Stimulated activated CD4-positive, alpha-beta T cell treated with anti-CD3 and anti-CD28 coated beads, Interleukin-1b, Interleukin-23, amount 100 ng/mL, for 4 hours (primary cell): Measurements from ENCODE around the gene CRISP3.
"Not testable (repeated sequence)": the region's sequence is repeated elsewhere in the genome, so short reads cannot be mapped to it uniquely, and the experiment has no call there.

Experiments used
- DNase-seq, 2 donors: peaks; one replicate each; pipeline ENCODE4 v3.0.0-alpha.2; 2020; ENCODE audit warnings: low read depth in 2 of 2

CRISP3 gene, protein sequence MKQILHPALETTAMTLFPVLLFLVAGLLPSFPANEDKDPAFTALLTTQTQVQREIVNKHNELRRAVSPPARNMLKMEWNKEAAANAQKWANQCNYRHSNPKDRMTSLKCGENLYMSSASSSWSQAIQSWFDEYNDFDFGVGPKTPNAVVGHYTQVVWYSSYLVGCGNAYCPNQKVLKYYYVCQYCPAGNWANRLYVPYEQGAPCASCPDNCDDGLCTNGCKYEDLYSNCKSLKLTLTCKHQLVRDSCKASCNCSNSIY

DNA sequence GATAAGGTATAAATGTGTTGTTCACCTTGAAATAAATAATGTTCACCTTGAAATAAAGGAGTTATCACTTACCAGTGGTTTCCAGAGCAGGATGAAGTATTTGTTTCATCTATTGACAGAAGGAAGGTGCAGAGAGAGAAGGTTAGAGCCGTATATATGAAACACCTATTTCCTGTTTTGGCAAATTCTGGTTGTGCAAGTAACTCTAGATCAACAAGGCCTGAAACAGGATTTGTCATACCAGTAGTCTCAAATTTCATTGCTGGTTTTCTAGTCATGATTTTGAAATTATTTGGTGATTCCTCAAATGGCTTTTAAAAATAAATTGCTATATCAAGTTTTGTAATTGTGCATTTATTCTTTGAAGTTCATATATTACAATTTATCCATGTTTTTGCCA, at the start of gene CRISP3:
CRISP3 (minus strand) TSS at position 130 of the 400 bp plus-strand sequence; CDS start at position 109, 21 bp downstream.
- no peak for DNase-seq

DNA sequence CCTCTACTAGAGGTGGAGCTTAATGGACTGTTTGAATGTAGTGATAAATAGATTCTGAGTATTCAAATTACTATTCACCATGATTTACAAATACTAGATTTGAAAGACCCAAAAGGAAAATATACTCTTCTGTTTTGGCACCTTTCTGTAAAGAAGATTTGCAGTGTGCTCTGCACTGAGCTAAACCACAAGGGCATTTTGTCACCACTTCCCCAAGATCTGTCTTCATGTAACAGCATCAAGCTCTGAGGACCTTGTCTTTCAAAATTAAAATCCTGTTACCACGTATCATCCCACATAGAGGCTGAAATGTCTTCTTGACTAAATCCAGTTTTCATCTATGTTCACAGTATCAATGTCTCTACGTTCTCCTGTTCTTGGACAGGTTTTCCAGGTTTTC, 46.2 kb upstream of the CRISP3 start:
- no peak for DNase-seq

DNA sequence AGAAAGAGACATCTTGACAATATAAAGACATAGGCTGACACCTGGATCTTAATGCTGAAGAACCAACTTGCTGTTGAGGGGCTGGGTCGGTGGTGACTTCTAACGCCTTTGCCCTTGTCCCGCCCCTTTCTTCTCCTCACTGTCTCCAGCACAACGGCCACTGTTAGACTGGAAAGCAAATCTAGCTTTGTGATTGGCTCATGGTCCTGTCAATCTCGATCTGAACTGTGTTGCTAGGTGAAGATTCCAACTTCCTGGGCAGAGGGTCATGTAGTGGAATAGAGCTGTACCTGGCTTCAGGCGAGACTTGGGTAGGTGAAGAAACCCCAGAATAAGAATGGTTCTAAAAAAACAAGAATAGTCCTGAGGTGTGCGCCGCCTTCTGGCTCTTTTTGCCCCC, 43.0 kb upstream of the CRISP3 start, which contains the start of gene PGK2:
PGK2 (minus strand) TSS at position 110 of the 400 bp plus-strand sequence; CDS start at position 12, 98 bp downstream.
- no peak for DNase-seq

DNA sequence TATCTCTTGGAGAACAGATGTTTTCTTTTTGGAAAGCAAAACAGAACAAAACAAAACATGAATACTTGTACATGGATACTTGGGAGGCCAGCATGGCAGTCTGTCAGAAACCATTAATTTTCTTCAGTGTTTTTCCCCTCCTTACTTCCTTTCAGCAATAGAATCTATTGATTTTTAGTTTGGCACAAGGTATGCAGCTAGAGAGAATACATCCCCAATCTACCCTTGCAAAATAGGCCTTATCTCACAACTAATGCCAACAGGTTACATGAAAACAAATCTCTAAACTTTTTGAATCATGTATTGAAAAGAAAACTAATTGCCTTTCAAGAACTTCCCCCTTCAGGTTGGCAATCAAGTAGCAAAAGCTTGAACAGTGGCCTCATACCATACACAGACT, 40.1 kb upstream of the CRISP3 start:
- no peak for DNase-seq

DNA sequence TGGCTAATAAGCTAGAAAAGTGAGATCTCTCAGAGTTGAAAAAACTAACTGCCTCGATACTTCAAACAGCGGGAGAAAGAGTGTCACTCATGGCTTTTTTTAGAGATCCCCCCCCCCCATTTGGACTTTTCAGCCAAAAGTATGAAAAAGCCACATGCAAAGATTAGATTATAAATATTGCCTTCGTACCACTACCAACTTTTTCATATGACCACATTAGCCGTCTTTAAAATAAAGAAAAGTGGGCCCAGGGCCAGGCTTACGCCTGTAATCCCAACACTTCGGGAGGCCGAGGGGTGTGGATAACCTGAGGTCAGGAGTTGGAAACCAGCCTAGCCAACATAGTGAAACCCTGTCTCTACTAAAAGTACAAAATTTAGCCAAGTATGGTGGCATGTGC, 38.5 kb upstream of the CRISP3 start:
- DNase-seq, result no peak

DNA sequence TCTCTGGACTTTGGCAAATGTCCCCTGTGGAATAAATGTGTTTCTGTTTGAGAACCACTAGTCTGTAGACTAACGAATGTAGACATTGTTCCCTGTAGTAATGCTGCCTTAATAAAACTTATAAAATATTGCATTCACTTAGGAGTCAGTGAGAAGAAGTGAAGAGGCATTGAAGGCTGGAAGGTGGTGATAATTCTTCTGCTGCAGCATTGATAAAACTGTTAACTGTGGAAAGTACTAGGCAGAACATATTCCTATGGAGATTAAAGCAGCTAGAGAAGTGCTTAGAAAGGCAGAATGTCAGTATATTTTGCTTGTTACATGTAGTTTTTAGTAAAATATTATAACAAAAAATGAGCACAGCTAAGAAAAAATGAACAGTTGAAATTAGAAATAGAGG, 38.1 kb upstream of the CRISP3 start:
- DNase-seq, result no peak

DNA sequence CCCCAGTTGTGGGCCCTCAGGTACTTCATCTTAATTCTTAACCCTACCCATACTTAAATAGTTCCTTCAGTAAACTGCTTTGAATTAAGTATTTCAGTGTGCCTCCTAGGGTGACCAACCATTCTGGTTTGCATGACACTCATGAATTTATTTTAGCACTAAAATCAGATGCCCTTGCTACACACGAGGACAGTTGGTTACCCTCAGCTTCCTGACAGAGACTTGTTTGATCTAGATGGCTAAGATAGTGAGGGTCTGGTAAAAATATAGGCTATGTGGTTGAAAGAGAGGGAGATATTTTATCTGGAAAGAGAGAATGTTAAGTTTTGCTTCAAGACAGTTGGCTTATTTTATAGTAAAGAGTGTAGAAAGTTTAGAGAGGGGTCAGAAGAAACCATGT, 32.3 kb upstream of the CRISP3 start:
- DNase-seq, result no peak

DNA sequence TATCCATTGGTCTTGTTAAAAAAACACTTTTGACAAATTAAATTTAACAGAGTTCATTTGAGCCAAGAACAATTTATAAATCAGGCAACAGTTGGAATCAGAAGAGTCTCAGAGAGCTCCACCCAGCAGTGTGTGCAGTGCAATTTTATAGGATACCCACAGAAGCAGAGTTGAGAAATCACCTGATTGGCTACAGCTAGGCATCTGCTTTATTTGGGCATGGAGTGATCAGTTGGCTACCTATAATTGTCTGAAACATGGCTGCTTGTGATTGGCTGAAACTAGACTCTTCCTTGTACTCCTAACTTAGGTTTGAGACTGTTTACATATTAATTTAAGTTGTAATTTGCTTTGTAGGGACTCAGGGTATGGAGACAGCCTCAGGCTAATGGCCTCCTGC, 30.9 kb upstream of the CRISP3 start:
- DNase-seq, result no peak

DNA sequence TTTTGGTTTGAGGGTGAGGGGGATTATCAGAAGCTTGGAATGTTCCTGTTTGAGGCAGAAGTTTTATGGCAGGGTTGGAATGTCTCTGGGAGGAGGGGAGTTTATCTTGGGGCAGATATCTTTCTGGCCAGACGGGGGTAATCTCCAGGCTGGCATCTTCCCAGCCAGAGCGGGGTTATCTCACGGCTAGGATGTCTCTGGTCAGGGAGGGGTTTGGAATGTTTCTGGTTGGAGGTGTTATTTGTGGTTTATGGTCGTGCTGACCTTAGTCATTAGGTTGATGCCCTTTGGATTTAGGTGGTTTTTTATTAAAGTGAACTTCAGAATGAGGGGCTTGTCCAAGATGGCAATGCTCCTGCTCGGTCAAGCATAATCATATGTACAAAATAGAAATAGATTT, 28.1 kb upstream of the CRISP3 start:
- no peak for DNase-seq

DNA sequence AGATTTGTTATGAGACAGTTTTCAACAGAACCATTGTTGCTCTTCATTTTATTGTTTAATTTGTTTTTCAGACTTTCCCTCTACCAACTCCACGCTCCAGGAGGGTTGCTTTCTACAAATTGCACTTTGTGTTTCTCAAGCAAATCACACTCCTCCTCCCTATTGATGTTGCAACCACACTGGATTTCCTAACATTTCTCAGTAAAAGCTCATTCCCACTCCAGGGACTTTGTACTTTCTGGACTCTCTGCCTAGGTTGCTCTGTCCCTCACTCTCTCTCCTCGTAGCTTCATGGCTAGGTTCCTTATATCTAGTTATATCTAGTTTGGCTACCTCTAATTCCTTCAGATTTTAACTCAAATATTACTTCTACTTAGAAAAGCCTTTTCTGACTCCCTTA, 22.6 kb upstream of the CRISP3 start:
- DNase-seq, result no peak

DNA sequence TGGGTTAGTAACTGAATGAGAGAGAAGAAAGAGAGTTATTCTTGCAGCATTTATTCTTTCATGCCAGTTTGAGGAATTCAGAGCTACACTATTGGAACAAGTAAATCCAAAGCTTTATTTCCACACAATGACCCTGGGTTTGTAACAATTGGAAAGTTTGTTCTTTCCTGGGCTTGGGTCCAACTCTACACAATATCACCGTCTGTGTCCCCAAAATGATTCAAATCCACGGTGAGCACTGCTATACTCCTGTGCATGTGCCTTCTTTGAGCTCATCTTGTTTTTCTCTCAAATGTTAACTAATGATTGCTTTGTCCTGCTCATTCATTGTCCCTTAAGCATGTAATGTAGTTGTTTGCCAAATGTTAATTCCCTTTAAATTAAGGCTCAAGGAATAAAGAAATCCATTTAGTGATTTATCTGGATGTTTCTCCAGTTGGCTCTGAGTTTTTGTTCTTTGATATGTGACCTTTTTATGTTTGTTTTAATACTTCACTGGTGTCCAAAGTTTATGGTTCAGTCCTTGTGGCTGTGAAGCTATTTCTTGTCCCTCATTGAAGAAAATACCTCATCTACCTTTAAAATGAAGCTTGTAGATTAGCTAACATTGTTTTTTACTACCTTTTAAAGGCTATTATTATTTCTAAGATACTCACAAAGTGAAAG, 20.5 kb upstream of the CRISP3 start:
- no peak for DNase-seq

DNA sequence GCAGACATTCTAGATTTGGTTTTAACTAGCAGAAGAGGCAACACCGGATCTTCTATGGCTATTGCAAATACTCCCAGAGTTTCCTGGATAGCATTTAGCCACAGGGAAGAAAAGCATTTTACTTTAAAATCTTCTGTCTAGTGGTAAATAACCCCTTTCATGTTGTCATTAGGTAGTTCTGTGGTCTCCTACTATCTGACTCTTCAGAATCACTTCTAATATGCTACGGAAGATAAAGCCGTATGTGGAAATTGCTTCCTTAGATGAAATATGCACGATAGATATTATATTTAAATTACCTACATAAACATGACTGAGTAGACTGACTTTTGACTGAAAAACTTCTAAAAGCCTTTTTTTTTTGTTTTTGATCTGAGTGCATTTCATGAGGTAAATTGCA, 759 bp downstream of the CRISP3 start:
- no peak for DNase-seq

DNA sequence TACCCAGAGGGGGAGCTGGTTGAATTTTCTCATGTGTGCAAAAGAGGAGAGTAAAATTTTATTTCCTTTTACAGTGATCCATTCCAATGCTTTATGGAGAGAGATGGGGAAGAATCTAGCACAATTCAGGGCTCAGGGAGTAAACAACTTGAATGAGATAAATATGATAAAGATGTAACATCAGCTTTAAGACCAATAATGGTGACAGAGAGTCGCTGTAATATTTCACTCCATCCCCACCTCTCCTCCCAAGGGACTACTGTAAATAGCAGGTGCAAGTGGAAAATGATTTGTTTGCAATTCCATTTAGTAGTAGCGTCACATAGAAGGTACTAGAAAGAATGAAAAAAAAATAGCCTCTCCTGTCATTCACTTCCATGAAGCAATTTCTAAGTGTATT, 4.8 kb downstream of the CRISP3 start:
- DNase-seq, result no peak

DNA sequence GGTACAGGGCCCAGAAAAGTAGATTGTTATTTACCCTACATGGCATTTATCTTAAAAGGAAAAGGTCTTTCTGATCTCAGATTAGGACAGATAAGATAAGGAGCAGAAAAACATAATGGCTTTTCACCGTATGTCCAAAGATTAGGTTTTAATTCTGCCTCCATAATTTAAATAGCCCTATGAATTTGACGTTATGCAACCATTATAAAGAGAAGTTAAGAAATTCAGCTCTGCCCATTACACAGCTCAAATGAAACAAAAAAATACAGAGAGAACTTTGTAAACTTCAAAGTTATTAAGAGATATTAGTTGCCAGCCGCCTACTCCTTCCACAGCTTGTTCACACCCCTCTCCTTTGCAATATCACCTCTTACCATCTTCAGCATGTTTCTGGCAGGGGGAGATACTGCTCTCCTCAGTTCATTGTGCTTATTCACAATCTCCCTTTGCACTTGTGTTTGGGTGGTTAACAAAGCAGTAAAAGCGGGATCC, 8.1 kb downstream of the CRISP3 start:
- DNase-seq, result no peak

DNA sequence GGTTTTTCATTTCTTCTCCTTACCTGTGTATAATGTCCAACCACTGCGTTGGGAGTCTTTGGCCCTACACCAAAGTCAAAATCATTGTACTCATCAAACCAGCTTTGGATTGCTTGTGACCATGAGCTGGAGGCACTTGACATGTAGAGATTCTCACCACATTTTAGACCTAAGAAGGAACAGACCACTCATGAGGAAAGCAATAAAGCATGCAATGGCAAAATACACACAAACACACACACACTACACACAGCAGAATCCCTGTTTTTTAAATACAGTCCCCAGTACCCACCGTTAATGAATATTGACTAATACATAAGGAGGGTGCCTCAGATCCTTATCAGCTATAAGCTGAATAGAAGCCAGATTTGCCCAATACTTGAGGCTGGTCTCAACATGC, 10.5 kb downstream of the CRISP3 start:
- DNase-seq, result no peak

DNA sequence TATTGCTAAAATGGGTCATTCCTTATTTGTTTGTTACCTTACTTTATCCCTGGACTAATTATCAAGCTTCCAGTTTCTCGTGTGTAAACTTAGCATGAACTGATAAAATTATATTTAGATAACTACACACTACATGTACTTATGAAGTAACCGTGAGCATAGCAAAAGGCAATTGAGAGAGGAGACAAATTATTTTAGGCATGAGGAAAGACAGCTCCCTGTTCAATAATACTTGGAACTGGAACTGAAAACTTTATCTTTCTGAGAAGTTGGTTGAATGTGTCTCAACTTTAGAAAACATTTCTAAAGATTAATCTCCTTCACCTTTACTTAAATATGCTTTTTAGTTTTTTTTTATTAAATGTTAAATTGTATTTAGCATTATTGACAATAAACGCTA, 11.4 kb downstream of the CRISP3 start:
- DNase-seq, result no peak

DNA sequence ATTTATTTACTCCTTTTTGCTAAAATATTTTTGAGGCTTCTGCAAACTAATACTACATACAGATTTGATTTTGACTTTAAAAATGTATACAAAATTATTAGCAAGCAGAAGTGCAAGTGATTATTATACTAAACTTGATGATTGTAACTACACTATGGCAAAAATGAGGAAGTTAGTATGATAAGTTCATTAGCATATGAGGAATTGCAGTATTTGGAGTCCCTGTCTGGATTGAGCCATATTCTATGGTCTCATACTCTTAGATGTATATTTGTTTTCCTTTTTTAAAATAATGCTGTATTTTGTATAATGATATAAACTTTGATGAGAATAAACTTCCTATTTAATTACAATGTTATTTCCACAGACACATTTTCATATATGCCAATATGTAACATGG, 13.9 kb downstream of the CRISP3 start:
- DNase-seq, result no peak

DNA sequence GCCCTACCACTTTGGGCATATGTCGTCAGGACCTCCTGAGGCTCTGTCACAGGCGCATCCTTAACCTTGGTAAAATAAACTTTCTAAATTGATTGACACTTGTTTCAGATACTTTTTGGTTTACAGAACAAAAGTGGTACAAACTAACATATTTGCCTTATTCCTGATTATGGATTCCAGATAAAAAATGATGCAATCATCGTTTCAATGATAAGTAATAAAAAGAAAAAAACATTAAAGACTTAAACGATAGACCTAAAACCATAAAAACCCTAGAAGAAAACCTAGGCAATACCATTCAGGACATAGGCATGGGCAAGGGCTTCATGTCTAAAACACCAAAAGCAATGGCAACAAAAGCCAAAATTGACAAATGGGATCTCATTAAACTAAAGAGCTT, 20.3 kb downstream of the CRISP3 start:
- DNase-seq, result not testable (repeated sequence)

DNA sequence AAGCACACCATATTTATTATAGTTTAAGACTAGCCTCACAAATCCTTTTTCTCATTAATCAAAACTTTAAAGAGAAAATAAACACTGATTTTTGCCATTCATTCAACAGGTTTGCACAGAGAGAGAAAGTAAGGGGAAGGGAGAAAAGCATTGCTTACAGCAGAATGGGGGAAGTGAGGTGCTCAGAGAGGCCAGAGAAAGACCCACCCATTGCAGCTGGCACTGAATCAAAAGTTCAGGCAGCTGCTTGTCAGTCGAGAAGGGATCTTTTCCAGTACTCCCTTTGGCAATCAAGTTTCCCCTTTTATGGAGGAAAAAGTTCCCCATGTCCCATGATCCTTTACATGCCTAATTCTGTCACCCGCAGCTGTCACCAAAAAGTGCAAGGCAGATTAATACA, 22.9 kb downstream of the CRISP3 start:
- DNase-seq, result no peak

DNA sequence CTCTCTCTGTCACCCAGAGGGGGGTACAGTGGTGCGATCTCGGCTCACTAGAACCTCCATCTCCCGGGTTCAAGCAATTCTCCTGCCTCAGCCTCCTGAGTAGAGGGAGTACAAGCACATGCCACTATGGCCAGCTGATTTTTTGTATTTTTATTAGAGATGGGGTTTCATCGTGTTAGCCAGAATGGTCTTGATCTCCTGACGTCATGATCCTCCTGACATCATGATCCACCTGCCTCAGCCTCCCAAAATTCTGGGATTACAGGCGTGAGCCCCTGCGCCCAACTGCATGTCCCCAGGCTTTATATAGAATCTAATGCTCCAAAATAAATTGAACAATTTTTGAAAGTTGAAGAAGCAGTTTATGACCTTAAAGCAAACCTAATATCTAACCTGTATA, 23.8 kb downstream of the CRISP3 start:
- no peak for DNase-seq

DNA sequence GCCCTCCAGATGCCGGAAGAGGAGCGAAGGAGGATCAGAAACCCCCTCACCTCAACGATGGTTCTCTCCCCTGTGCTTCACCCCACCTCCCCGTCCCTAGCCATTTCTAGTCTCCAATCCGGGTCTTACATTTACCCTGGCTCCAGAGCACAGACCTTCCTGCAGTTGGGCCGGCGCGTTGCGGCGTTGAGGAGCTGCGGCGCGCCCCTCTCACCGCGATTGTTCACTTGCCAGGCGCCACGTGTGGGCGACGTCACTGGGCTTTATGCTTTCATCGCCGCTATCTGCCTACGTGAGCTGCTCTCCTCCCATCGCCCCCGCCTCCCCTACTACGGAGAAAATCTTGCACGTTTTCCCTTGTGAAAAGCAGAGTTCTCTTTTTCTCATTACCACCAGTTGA, 30.8 kb downstream of the CRISP3 start, which contains the start of gene CRISP2:
CRISP2 (minus strand) TSS at position 198 of the 400 bp plus-strand sequence. CDS start 4,347 bp downstream, outside the sequence.
- DNase-seq, result no peak

DNA sequence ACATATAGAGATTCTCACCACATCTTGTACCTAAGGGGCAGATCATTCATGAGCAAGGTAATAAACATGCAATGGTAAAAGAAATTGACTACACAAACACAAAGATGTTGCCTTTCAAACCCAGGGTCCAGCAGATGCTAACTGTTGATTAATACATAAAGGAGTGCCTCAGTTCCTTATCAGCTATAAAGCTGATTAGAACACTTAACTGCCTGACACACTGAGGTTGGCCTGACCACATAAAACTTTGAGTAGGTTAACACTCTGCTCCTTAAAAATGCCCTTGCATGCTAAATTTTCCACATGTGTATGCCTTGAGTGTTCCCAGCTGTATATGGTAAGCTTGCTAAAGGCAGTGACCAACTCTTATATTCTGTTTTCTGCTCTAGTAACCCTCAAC, 45.7 kb downstream of the CRISP3 start:
- DNase-seq, result no peak

DNA sequence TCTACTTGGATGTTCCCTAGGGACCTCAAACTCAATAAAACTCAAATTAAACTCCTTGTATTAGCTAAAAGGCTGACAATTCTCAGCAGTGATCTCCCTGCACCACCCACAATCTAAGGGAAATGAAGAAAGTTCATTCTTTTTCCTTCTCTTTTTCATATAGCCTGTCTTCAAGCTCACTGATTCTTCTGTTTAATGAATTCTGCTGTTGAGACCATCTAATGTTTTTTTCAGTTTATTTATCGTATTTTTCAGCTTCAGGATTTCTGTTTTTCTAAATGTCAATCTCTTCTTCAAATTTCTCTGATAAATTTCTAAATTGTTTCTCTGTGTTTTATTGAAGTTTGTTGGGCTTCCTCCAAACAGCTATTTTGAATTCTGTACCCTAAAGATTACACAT, 50.7 kb downstream of the CRISP3 start:
- no peak for DNase-seq
